GM06990 (cell line): Measurements from ENCODE around the gene CAVIN1.
A peak's percentile ranks its signal among the peaks of the same experiment; 100 is the strongest.

Experiments used
- DNase-seq: peaks from one replicate; pipeline ENCODE4 v3.0.0-alpha.2; 2011; ENCODE audit not compliant: insufficient read length; ENCODE audit errors: extremely low read depth
- H3K27me3 ChIP-seq: replicated peaks from 2 replicates; pipeline ENCODE4 v1.6.0; 2011; ENCODE audit warnings: low read length; ENCODE audit not compliant: control insufficient read depth, insufficient read depth
- H3K36me3 ChIP-seq: 2 replicates; pipeline ENCODE4 v1.5.1; 2011; ENCODE audit warnings: low read length; ENCODE audit not compliant: control insufficient read depth, insufficient read depth
- H3K4me3 ChIP-seq: replicated peaks from 2 replicates; pipeline ENCODE4 v1.5.1; 2011; ENCODE audit warnings: low read depth, mild to moderate bottlenecking, control low read depth, low read length
- TF ChIP-seq, protein P1 (sequence below): IDR thresholded peaks from 2 replicates; pipeline ENCODE4 v1.5.1; 2011; ENCODE audit warnings: low read length, control low read depth, mild to moderate bottlenecking, inconsistent platforms; ENCODE audit not compliant: insufficient read depth, poor library complexity, severe bottlenecking

CAVIN1 gene

DNA sequence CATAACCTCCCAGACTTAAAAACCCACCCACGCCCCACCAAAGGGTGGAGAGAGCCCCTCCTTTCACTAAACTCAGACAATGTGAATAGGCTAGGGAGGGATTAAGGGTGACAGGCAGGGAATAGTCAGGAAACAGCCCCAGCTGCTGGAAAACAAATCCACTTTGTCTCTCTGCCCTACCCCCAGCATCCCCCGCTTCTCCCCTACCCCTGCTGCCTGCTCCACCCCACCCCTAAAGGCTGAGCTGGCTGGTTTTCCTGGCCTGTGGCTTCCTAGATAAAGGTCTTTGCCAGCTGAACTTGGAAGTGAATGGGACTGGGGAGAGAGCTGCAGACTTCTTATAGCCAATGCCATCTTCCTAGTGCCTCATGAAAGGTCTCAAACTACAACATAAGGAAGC lies 15.0 kb downstream of the CAVIN1 start:
- Histone ChIP-seq H3K4me3 (no peak overlapping the region), H3K27me3 (no peaks in the 10 kb centered on the region), H3K36me3 (no peaks in the 10 kb centered on the region)
- TF ChIP-seq, protein P1, sequence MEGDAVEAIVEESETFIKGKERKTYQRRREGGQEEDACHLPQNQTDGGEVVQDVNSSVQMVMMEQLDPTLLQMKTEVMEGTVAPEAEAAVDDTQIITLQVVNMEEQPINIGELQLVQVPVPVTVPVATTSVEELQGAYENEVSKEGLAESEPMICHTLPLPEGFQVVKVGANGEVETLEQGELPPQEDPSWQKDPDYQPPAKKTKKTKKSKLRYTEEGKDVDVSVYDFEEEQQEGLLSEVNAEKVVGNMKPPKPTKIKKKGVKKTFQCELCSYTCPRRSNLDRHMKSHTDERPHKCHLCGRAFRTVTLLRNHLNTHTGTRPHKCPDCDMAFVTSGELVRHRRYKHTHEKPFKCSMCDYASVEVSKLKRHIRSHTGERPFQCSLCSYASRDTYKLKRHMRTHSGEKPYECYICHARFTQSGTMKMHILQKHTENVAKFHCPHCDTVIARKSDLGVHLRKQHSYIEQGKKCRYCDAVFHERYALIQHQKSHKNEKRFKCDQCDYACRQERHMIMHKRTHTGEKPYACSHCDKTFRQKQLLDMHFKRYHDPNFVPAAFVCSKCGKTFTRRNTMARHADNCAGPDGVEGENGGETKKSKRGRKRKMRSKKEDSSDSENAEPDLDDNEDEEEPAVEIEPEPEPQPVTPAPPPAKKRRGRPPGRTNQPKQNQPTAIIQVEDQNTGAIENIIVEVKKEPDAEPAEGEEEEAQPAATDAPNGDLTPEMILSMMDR = no peak
- no peak for DNase-seq

DNA sequence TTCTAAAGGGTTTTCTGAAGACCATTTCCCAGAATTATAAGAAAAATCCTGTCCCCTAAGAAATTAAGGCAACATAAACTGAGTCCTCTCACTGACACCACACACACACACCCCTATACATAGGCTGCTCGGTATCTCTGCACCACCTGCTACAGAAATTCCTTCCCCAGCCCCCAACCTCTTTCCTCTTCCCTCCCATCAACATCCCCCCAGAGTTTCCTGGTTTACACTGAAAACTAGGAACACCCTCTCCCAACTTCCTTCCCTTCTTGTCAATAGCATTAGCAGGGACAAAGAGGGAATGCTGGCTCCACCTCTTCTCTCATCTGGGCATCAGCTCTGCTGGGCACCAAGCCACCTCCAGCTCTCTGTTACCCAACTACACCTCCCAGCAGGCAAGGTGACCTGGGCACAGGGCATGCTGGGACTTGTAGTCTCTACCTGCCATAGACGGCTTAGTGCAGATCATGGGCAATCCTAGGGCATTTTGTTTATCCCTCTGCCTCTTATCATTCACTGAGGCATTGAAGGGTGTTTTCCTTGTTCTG lies 15.7 kb downstream of the CAVIN1 start:
- TF ChIP-seq, protein P1 = no peak
- no peak overlapping the region for H3K4me3 ChIP-seq
- no peak for DNase-seq
- no peaks in the 10 kb centered on the region for H3K27me3 ChIP-seq
- H3K36me3 ChIP-seq = no peaks in the 10 kb centered on the region

DNA sequence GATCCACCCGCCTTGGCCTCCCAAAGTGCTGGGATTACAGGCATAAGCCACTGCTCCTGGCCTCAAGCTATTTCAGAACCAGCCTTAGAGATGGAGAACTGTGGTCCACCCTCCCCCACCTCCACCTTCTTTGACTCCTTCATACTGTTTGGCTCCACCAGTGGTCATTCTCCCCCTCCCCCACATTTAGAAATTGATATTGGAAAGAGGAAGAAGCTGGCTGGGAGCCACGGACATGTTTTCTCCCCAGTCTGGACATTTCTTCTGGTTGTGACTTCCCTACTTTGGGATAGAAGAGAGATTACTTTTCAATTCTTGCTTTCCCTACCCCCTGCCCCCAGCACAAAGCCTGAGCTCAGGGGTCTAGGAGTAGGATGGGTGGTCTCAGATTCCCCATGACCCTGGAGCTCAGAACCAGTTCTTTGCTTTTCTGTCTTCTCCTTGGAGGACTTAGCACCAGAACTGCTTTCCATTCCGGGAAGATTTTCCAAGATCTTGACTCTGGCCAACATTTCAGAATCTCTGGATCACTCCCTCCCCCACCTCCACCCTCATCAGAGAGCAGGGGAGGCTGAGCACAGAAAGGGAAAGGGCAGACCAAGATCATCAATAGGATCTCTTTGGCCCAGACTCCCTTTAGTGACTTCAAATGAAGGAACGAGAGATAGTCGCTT lies 16.3 kb downstream of the CAVIN1 start:
- DNase-seq = no peak
- Histone ChIP-seq H3K36me3 (no peaks in the 10 kb centered on the region), H3K4me3 (no peak overlapping the region), H3K27me3 (no peaks in the 10 kb centered on the region)
- TF ChIP-seq, protein P1 = no peak

DNA sequence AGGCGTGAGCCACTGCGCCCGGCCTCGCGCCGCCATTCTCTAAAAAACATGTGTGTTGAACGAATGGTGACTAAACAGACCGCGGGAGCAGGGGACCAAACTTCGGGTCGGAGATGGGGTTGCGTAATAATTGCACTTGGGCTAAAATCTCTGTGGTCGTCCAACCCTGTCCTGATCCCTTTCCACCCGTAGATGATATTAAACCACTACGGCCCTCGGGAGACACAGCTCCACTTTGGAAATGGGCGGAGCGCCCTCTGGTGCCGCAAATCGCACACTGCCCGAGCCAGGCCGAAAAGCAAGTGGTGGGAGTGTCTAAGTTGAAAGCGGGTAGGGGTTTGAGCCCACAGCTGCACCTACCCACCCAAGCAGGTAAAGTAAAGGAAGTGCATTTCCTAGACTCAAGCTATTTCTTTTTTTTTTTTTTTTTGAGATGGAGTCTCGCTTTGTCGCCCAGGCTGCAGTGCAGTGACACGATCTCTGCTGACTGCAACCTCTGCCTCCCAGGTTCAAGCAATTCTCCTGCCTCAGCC lies 17.0 kb downstream of the CAVIN1 start:
- Histone ChIP-seq H3K4me3 (no peak overlapping the region), H3K36me3 (no peaks in the 10 kb centered on the region), H3K27me3 (no peaks in the 10 kb centered on the region)
- TF ChIP-seq, protein P1 = peak; percentile 89
- peak; percentile 78 for DNase-seq

DNA sequence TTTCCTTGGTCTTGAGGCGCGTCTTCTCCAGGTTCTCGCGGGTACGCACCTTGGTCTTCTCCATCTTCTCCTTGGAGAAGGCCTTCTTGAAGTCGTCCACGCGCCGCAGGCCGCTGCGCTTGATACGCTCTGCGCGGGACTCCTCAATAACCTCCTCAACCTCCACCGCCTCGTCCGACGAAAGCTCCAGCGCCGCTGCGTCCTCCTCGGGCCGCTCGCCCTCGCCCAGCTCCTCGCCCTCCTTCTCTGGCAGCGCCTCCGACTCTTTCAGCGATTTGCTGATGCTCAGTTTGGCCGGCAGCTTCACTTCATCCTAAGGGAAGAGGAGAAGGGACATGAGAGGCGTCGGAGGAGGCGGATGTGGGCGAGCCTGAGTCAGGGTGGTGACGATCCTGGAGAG lies 18.0 kb downstream of the CAVIN1 start:
- no peak for DNase-seq
- H3K36me3 ChIP-seq = no peaks in the 10 kb centered on the region

More for the DNA sequence above, 18.0 kb downstream of the CAVIN1 start:
- no peaks in the 10 kb centered on the region for H3K27me3 ChIP-seq
- H3K4me3 ChIP-seq = no peak overlapping the region
- TF ChIP-seq, protein P1 = no peak
